HCEC 1CT (cell line): ENCODE data around the gene ATAD5.
"Not testable (repeated sequence)": the region's sequence is repeated elsewhere in the genome, so short reads cannot be mapped to it uniquely, and the experiment has no call there.

Experiments used
- DNase-seq: peaks from one replicate; pipeline ENCODE4 v3.0.0-alpha.2; 2017

Gene ATAD5

DNA sequence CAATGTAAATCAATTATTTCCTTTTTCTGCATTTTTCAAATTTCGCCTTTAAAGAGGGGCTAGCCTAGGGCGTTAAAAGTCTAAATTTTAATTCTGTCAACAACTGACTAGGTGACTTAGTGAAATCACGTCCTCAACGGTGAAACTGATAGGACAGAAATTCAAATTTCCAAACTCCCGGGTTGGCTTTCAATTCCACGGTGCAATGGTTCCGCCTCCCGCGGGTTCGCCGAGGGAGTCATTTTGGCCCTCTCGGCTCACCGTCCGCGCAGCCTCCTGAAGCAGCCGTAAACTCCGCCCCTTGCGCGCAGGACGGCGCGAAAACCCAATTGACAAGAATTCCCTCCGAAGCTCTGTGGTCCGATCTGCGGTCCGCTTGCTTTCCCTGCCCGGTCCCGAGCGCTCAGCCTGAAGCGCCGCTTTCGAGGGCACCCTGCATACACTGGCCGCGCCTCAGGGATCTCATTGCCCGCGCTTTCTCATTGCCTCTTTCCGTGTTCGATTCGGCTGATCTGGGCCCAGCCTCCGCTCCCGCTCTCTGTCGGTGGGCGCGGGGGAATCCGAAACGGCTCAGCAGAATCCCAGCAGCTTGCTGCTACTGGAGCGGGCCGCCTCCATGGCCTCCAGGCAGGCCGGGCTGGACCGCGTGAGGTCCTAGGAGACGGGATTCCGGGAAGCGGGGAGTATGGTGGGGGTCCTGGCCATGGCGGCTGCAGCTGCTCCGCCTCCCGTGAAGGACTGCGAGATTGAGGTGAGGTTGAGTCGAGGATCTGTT is at the start of gene ATAD5:
ATAD5 (plus strand) TSS at position 304 of the 775 bp plus-strand sequence; CDS start at position 686, 382 bp downstream.
- DNase-seq, result peak; percentile 89

GRCh38 chr17:30782206-30782605 is 49.6 kb upstream of the ATAD5 start:
- no peak for DNase-seq

GRCh38 chr17:30788918-30789317 is 42.8 kb upstream of the ATAD5 start:
- no peak for DNase-seq

GRCh38 chr17:30790279-30790678 is 41.5 kb upstream of the ATAD5 start:
- DNase-seq, result no peak

DNA sequence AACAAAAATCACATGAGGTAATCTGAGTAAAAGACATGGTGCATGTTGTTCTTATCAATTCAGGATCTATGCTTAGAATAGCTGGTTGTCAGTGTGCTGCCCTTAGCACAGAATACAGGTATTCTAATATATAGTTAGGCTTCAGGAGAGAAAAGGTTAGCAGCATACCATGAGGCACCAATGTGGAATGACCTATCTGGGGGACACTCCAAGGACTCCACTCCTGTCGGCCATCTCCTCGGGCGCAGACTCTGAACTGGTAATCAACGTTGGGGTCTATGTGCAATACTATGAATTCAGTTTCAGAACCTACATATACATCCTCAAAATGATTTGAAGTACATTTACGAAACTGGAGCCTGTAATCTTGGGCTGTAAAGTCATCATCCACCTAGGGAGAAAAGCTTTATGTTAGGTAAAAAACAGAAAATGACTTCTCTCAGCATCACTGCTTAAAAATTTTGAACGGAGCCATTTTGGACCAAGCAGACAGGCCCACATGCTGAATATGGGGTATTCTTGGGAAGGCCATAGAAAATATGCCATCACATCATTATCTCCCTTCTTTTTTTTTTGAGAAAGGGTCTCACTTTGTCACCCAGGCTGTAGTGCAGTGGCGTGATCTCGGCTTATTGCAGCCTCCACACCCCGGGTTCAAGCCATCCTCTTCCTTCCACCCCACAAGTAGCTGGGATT is 38.3 kb upstream of the ATAD5 start:
- DNase-seq, result no peak

GRCh38 chr17:30794372-30794771 is 37.4 kb upstream of the ATAD5 start:
- DNase-seq, result no peak

GRCh38 chr17:30796016-30796415 is 35.8 kb upstream of the ATAD5 start:
- DNase-seq, result no peak

- no peak for DNase-seq
Measured at GRCh38 chr17:30801671-30802070, 30.1 kb upstream of the ATAD5 start.

DNA sequence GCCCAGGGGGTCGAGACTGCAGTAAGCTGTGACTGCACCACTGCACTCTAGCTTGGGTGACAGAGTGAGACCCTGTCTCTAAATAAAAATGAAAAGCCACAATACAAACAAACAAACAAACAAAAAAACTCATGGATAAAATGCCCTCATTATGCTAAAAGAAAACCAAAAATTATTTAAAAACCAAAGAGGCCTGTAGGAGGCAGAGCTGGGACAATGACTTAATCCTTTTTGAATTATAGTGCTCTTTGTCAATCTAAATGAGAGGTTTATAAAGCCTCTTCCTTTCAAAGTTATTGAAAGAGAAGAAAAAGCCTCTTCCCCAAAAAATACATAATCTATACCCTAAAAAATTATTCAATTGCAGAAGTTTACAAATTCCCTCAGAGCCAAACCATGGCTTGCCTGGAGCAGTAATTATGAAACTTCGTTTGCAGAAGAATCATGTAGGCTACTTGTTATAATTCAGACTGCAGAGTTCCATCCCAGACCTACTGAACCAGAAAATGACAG is 25.8 kb upstream of the ATAD5 start:
- DNase-seq, result no peak

- no peak for DNase-seq
Measured at GRCh38 chr17:30807896-30808295, 23.9 kb upstream of the ATAD5 start.

DNA sequence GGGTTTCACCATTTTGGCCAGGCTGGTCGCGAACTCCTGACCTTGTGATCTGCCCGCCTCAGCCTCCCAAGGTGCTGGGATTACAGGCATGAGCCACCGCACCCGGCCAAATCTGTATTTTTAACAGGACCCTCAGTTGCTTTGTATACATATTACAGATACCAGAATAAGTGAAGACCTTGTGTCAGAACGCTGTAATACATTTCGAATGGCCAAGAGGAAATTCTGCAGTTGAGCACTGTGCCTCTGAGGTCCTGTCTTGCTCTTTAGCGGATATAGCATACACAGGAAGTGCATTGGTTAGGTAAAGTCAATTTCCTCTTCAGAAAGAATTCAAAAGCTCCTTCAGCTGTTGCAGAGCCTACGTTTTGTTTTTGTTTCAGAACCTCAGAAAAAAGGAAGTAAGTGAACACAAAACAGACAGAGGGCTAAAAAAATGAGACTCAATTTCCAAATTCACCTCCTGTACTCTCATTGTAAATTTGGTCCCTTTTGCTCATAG is 22.9 kb upstream of the ATAD5 start:
- no peak for DNase-seq

GRCh38 chr17:30809867-30810266 is 21.9 kb upstream of the ATAD5 start:
- DNase-seq, result no peak

DNA sequence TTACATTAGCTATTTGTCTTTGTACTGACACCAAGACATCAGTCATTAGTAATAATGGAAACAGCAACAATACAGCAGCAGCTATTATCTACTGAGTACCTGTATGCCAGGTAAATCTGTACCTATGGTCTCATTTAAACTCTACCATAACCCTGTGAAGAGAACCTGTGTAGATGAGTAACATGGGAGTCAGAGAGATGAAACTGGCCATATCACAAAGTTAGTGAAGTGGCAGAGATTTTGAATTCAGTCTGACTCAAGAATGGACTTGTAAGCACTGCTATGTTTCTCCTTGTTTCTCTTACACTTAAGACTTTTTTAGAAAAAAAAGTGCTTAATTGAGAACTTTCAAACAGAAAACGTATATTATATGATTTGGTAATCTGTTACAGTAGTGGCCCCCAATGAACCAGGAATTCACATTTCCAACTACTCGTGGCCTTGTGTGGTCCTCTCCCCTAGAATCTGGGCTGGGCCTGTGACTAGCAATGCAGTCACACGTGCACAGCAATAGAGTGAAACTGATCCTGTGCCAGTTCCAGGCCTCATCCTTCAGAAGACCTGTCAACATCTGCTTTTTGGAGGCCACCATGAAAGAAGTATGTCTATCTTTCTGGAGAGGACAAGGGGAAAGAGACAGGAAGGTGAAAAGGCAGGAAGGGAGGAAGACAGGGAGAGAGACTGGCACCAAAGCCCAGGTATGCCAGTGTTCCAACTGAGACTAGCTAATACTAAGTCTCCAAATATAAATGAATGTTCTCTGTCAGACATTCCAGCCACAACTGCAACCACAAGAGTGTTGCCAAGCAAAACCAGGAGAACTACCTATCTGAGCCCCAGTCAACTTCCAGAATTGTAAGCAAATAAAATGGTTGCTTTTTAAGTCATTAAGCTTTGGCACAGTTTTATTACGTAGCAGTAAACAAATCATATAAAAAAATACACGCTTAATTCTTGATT is 19.3 kb upstream of the ATAD5 start:
- DNase-seq, result peak; percentile 17

DNA sequence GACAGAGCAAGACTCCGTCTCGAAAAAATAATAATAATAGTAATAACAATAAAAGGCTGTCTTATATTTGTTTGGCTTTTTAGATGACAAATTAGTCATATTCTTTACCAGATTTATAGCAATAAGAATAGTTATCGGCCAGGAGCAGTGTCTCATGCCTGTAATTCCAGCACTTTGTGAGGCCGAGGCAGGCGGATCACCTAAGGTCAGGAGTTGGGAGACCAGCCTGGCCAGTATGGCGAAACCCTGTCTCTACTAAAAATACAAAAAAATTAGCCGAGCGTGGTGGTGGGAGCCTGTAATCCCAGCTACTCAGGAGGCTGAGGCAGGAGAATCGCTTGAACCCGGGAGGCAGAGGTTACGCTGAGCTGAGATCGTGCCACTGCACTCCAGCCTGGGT is 17.5 kb upstream of the ATAD5 start:
- DNase-seq, result not testable (repeated sequence)

DNA sequence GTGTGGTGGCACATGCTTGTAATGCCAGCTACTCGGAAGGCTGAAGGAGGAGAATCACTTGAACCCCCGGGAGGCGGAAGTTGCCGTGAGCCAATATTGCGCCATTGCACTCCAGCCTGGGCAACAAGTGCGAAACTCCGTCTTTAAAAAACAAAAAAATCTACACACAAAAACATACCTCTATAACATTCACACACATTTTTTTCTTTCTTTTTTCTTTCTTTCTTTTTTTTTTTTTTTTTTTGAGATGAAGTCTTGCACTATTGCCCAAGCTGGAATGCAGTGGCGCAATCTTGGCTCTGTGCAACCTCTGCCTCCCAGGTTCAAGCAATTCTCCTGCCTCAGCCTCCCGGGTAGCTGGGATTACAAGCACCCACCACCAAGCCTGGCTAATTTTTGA is 16.9 kb upstream of the ATAD5 start:
- peak; percentile 11 for DNase-seq

DNA sequence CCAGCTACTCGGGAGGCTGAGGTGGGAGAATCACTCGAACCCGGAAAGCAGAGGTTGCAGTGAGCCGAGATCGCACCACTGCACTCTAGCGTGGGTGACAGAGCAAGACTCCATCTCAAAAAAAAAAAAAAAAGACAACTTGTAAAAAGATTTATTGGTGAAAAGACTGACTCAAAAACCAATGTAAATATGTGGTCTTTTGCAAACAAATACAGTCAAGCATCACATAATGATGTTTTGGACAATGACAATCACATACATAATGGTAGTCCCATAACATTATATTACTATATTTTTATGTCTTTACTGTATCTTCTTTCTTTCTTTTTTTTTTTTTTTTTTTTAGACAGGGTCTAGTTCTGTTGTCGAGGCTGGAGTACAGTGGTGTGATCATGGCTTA is 15.6 kb upstream of the ATAD5 start:
- no peak for DNase-seq

DNA sequence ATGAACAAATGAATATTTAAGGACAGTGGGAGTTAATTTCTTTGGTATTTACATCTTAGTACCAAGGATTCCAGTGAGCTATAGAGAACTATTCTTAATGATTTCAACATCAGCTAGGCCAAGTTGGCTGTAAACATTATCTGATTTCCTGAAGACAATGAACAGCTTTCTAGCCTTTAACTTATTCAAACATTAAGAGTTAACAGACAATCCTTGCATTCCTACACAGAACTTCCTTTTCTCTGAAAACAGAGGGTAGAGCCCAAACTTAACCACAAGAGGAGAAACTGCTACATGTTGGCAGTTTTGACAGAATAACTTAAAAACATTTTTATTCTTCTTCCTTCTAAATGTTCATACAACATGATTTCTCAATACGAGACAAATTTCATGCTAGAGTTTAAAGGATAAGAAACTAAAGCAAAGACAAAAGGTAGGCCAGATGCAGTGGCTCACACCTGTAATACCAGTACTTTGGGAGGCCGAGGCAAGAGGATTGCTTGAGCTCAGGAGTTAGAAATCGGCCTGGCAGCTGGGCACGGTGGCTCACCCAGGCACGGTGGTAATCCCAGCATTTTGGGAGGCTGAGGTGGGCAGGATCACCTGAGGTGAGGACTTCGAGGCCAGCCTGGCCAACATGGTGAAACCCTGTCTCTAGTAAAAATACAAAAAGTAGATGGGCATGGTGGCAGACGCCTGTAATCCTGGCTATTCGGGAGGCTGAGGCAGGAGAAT is 11.6 kb upstream of the ATAD5 start:
- peak; percentile 1 for DNase-seq

- DNase-seq, result no peak
Measured at GRCh38 chr17:30821871-30822723, 9.7 kb upstream of the ATAD5 start.

- DNase-seq, result not testable (repeated sequence)
Measured at GRCh38 chr17:30822919-30823318, 8.8 kb upstream of the ATAD5 start.

- no peak for DNase-seq
Measured at GRCh38 chr17:30823421-30823820, 8.3 kb upstream of the ATAD5 start.

DNA sequence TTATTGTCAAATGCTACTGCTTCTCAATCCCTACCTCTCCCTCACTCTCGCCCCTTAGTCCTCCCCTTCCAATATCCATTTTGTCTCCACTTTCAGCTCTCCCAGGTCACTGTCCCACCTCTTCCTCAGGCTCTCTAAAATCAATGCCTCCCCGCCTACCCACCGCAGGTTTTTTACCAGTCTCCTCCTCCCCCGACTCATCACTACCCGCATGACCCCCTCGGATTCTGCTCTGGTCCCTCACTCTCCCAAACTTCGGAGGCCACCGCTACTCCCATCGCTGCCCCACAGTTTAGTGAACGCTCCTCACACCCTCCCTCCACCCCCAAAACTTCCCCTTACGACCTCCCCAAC is 7.8 kb upstream of the ATAD5 start:
- DNase-seq, result peak; percentile 1
